H9 (cell line): ENCODE results near the gene SLC25A14. TPM values are rescaled to one million over a fixed set of nuclear protein-coding genes. Genes with fewer than 3 reads are reported as not detected.

Source experiments
- DNase-seq: peaks from one replicate; pipeline ENCODE4 v3.0.0-alpha.2; 2017
- H2AFZ ChIP-seq: one replicate; pipeline ENCODE4 v1.6.1; 2013; ENCODE audit warnings: mild to moderate bottlenecking, low read length, control low read depth, moderate library complexity
- H2AK5ac ChIP-seq: 2 replicates; pipeline ENCODE4 v1.6.1; 2013; ENCODE audit warnings: low read length, control low read depth, mixed read lengths; ENCODE audit not compliant: insufficient read length
- H2BK120ac ChIP-seq: one replicate; pipeline ENCODE4 v1.6.1; 2013; ENCODE audit warnings: low read depth, mild to moderate bottlenecking, low read length, control low read depth, inconsistent platforms; ENCODE audit not compliant: poor library complexity, severe bottlenecking
- H2BK12ac ChIP-seq: 2 replicates; pipeline ENCODE4 v1.6.1; 2013; ENCODE audit warnings: low read length, control low read depth, mixed read lengths, low read depth; ENCODE audit not compliant: insufficient read length
- H2BK15ac ChIP-seq: 2 replicates; pipeline ENCODE4 v1.6.1; 2013; ENCODE audit warnings: low read depth, low read length, control low read depth
- H2BK20ac ChIP-seq: one replicate; pipeline ENCODE4 v1.6.1; 2013; ENCODE audit warnings: low read depth, mild to moderate bottlenecking, low read length, control low read depth, inconsistent platforms; ENCODE audit not compliant: poor library complexity, severe bottlenecking
- H2BK5ac ChIP-seq: 2 replicates; pipeline ENCODE4 v1.6.1; 2013; ENCODE audit warnings: low read length, control low read depth, mixed read lengths; ENCODE audit not compliant: insufficient read length
- H3K14ac ChIP-seq: 2 replicates; pipeline ENCODE4 v1.6.1; 2013; ENCODE audit warnings: low read length, control low read depth; ENCODE audit not compliant: insufficient read depth
- H3K18ac ChIP-seq: 2 replicates; pipeline ENCODE4 v1.6.1; 2013; ENCODE audit warnings: low read depth, mild to moderate bottlenecking, mixed read lengths, low read length, control low read depth; ENCODE audit not compliant: insufficient read length
- H3K23ac ChIP-seq: 2 replicates; pipeline ENCODE4 v1.6.1; 2013; ENCODE audit warnings: low read length, control low read depth, mixed read lengths, low read depth; ENCODE audit not compliant: insufficient read length
- H3K23me2 ChIP-seq: 2 replicates; pipeline ENCODE4 v1.6.1; 2013; ENCODE audit warnings: low read depth, mild to moderate bottlenecking, mixed read lengths, low read length, control low read depth; ENCODE audit not compliant: insufficient read length, poor library complexity, severe bottlenecking
- H3K27ac ChIP-seq: 2 replicates; pipeline ENCODE4 v1.5.1; 2013; ENCODE audit warnings: low read length, control low read depth, mixed read lengths, low read depth; ENCODE audit not compliant: insufficient read length
- H3K27me3 ChIP-seq: 2 replicates; pipeline ENCODE4 v1.6.1; 2013; ENCODE audit warnings: low read length, control low read depth, inconsistent platforms; ENCODE audit not compliant: insufficient read depth
- H3K4ac ChIP-seq: 2 replicates; pipeline ENCODE4 v1.6.1; 2013; ENCODE audit warnings: low read depth, mild to moderate bottlenecking, control low read depth, inconsistent platforms, low read length, moderate library complexity
- H3K4me1 ChIP-seq: 2 replicates; pipeline ENCODE4 v1.6.1; 2013; ENCODE audit warnings: low read length, control low read depth, inconsistent platforms; ENCODE audit not compliant: insufficient read depth
- H3K4me2 ChIP-seq: 2 replicates; pipeline ENCODE4 v1.6.1; 2013; ENCODE audit warnings: low read length, control low read depth, mixed read lengths; ENCODE audit not compliant: insufficient read length, insufficient read depth
- H3K56ac ChIP-seq: 2 replicates; pipeline ENCODE4 v1.6.1; 2013; ENCODE audit warnings: low read depth, mild to moderate bottlenecking, mixed read lengths, low read length, control low read depth; ENCODE audit not compliant: insufficient read length
- H3K79me1 ChIP-seq: 2 replicates; pipeline ENCODE4 v1.6.1; 2013; ENCODE audit warnings: low read depth, mild to moderate bottlenecking, moderate library complexity, low read length, control low read depth, inconsistent platforms; ENCODE audit not compliant: insufficient read depth, poor library complexity, severe bottlenecking
- H3K79me2 ChIP-seq: 2 replicates; pipeline ENCODE4 v1.6.1; 2013; ENCODE audit warnings: low read length, control low read depth, inconsistent platforms; ENCODE audit not compliant: insufficient read depth
- H3K9ac ChIP-seq: 2 replicates; pipeline ENCODE4 v1.6.1; 2013; ENCODE audit warnings: low read length, control low read depth, mixed read lengths; ENCODE audit not compliant: insufficient read length; ENCODE audit errors: extremely low read depth
- H3K9me3 ChIP-seq: one replicate; pipeline ENCODE4 v1.6.1; 2013; ENCODE audit warnings: low read depth, low read length, inconsistent platforms; ENCODE audit not compliant: control insufficient read depth
- H3T11ph ChIP-seq: one replicate; pipeline ENCODE4 v1.6.1; 2013; ENCODE audit warnings: mild to moderate bottlenecking, low read length, control low read depth, inconsistent platforms
- H4K20me1 ChIP-seq: one replicate; pipeline ENCODE4 v1.6.1; 2013; ENCODE audit not compliant: control insufficient read depth, insufficient read length, insufficient read depth
- H4K5ac ChIP-seq: 2 replicates; pipeline ENCODE4 v1.6.1; 2013; ENCODE audit warnings: low read depth, mild to moderate bottlenecking, mixed read lengths, low read length, control low read depth; ENCODE audit not compliant: insufficient read length
- H4K8ac ChIP-seq: replicated peaks from 2 replicates; pipeline ENCODE4 v1.6.1; 2013; ENCODE audit warnings: low read length, control low read depth, mixed read lengths, low read depth; ENCODE audit not compliant: insufficient read length
- H4K91ac ChIP-seq: 2 replicates; pipeline ENCODE4 v1.6.1; 2013; ENCODE audit warnings: low read depth, mild to moderate bottlenecking, moderate library complexity, mixed read lengths, low read length, control low read depth; ENCODE audit not compliant: insufficient read length
- H3K27ac Mint-ChIP-seq, 3 experiments: 2 replicates in 2 of 3; 3 replicates in 1 of 3; pipeline ENCODE4 v1.8.0; 2020 to 2021; ENCODE audit warnings: mixed read lengths in 3 of 3, mild to moderate bottlenecking in 1 of 3, moderate library complexity in 1 of 3
- H3K27me3 Mint-ChIP-seq: 2 replicates; pipeline ENCODE4 v1.8.0; 2021; ENCODE audit warnings: low read depth, mild to moderate bottlenecking, moderate library complexity, mixed read lengths
- H3K36me3 Mint-ChIP-seq, 3 experiments: 2 replicates in 2 of 3; 3 replicates in 1 of 3; pipeline ENCODE4 v1.8.0; 2020 to 2021; ENCODE audit warnings: low read depth in 3 of 3, mixed read lengths in 3 of 3; ENCODE audit not compliant: insufficient read depth in 1 of 3
- H3K4me1 Mint-ChIP-seq, 2 experiments: 2 replicates each; pipeline ENCODE4 v1.8.0; 2020; ENCODE audit warnings: mixed read lengths in 2 of 2
- H3K4me3 Mint-ChIP-seq, 2 experiments: 2 replicates in 1 of 2; 3 replicates in 1 of 2; pipeline ENCODE4 v1.8.0; 2020 to 2021; ENCODE audit warnings: mild to moderate bottlenecking in 2 of 2, mixed read lengths in 2 of 2, moderate library complexity in 1 of 2
- H3K9me3 Mint-ChIP-seq, 2 experiments: 2 replicates in 1 of 2; 3 replicates in 1 of 2; pipeline ENCODE4 v1.8.0; 2020; ENCODE audit warnings: mild to moderate bottlenecking in 2 of 2, mixed read lengths in 2 of 2, moderate library complexity in 1 of 2
- CTCF ChIP-seq: fragments of 200-600 bp; sonication (generic); conservative IDR thresholded peaks from 3 replicates; pipeline ENCODE4 v1.8.0; 2021; ENCODE audit warnings: antibody characterized with exemption, mild to moderate bottlenecking
- WGBS: extraction: QIAGEN DNeasy Blood & Tissue Kit; methylation state at CpG from one replicate; pipeline ENCODE4 v1.1.7; 2013; ENCODE audit warnings: missing lambda C conversion rate, low lambda C conversion rate, mixed read lengths; ENCODE audit not compliant: insufficient read length; ENCODE audit errors: extremely low coverage; 5-methylcytosine and 5-hydroxymethylcytosine counted together
- total RNA-seq: library from RNA; stranded (reverse); gene quantifications from 2 replicates; pipeline ENCODE4 v1.2.1, GENCODE V29; 2021

SLC25A14 gene
- total RNA-seq, 1 experiment from 2014 or later: 12.7 TPM

DNA sequence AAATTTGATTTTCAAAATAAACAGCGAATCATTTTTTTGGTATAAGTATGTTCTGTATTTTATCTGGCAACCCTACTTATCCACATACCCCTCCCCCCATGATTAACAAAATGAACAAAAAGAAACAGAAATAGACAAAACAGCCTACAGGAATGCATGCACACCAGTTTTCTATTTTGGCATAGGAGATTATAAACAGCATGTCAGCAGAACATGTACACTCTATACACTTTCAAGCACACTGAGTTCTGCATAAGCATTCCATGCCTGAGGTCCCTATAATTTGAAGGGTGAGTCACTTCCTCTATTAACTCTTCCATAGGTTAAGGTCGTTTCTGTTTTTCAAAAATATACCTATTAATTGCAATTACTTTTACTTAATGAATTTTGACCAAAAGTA, 43.0 kb upstream of the SLC25A14 start:
- H3K27ac ChIP-seq: no peak overlapping the region
- no peak for TF ChIP-seq CTCF
- no peaks in the 10 kb centered on the region for H3K79me2 ChIP-seq
- H4K8ac ChIP-seq: no peak overlapping the region
- Mint-ChIP-seq H3K36me3 (peaks cover 5 to 6% (median 5%) of the 10 kb centered on the region in 3 experiments; a peak in 4 of 7 replicates), H3K27me3 (no peaks in the 10 kb centered on the region; the same call in 1 of the 2 replicates), H3K9me3 (peaks cover 12 to 33% of the 10 kb centered on the region in 2 experiments), H3K4me3 (no peak overlapping the region), H3K27ac (no peak overlapping the region), H3K4me1 (no peaks in the 10 kb centered on the region)
- no peaks in the 10 kb centered on the region for H3K79me1 ChIP-seq
- no peak overlapping the region for H4K91ac ChIP-seq
- H2BK5ac ChIP-seq: no peak overlapping the region
- H3K4me1 ChIP-seq: no peaks in the 10 kb centered on the region
- no peak overlapping the region for H2BK15ac ChIP-seq
- H4K20me1 ChIP-seq: no peaks in the 10 kb centered on the region
- H2BK120ac ChIP-seq: no peak overlapping the region
- no peak overlapping the region for H3K23ac ChIP-seq
- DNase-seq: no peak
- no peak overlapping the region for H4K5ac ChIP-seq
- no peaks in the 10 kb centered on the region for H3K23me2 ChIP-seq
- H2AFZ ChIP-seq: no peak overlapping the region
- no peak overlapping the region for H3K4me2 ChIP-seq
- no peak overlapping the region for H2AK5ac ChIP-seq
- no peak overlapping the region for H3K4ac ChIP-seq
- H2BK12ac ChIP-seq: no peak overlapping the region
- no peak overlapping the region for H3K56ac ChIP-seq
- H3K9ac ChIP-seq: no peak overlapping the region
- H3K9me3 ChIP-seq: peaks cover 17% of the 10 kb centered on the region
- H3K18ac ChIP-seq: no peak overlapping the region
- H2BK20ac ChIP-seq: no peak overlapping the region
- no CpG with 5 or more reads among the region's 2 CpGs for WGBS
- no peak overlapping the region for H3T11ph ChIP-seq
- H3K27me3 ChIP-seq: no peaks in the 10 kb centered on the region
- no peak overlapping the region for H3K14ac ChIP-seq
